Astrocyte (in vitro differentiated cells and primary cell): ENCODE measurements around the gene CALHM2. TPM values are rescaled to one million over a fixed set of nuclear protein-coding genes. Genes with fewer than 3 reads are reported as not detected.

Source experiments
- DNase-seq: peaks from one replicate; pipeline ENCODE4 v3.0.0-alpha.2; 2010; ENCODE audit warnings: low read depth
- FAIRE-seq: peaks from 2 replicates; lab custom pipeline; 2011; peaks lifted over from hg19 to GRCh38; lab: Jason Lieb, UNC
- H2AFZ ChIP-seq: 2 replicates; pipeline ENCODE4 v1.6.0; 2012; ENCODE audit warnings: low read depth, low read length, inconsistent platforms
- H3K27ac ChIP-seq: 2 replicates; pipeline ENCODE4 v1.5.1; 2011; ENCODE audit warnings: low read depth, low read length, inconsistent platforms
- H3K27me3 ChIP-seq: 2 replicates; pipeline ENCODE4 v1.6.0; 2011; ENCODE audit warnings: low read length, inconsistent platforms; ENCODE audit not compliant: insufficient read depth
- H3K36me3 ChIP-seq: 2 replicates; pipeline ENCODE4 v1.5.1; 2011; ENCODE audit warnings: low read length, inconsistent platforms; ENCODE audit not compliant: insufficient read depth
- H3K4me1 ChIP-seq: 2 replicates; pipeline ENCODE4 v1.5.1; 2011; ENCODE audit warnings: low read length, inconsistent platforms; ENCODE audit not compliant: insufficient read depth
- H3K4me2 ChIP-seq: 2 replicates; pipeline ENCODE4 v1.6.0; 2012; ENCODE audit warnings: low read length, inconsistent platforms
- H3K4me3 ChIP-seq: 2 replicates; pipeline ENCODE4 v1.5.1; 2011; ENCODE audit warnings: low read depth, mild to moderate bottlenecking, low read length, inconsistent platforms; ENCODE audit not compliant: insufficient read depth
- H3K79me2 ChIP-seq: 2 replicates; pipeline ENCODE4 v1.6.0; 2012; ENCODE audit warnings: mild to moderate bottlenecking, low read length, inconsistent platforms; ENCODE audit not compliant: insufficient read depth
- H3K9ac ChIP-seq: 2 replicates; pipeline ENCODE4 v1.6.0; 2012; ENCODE audit warnings: mild to moderate bottlenecking, low read length, inconsistent platforms
- H3K9me3 ChIP-seq: 2 replicates; pipeline ENCODE4 v1.5.1; 2012; ENCODE audit warnings: low read depth, mild to moderate bottlenecking, low read length, inconsistent platforms; ENCODE audit not compliant: insufficient read depth
- H4K20me1 ChIP-seq: 2 replicates; pipeline ENCODE4 v1.6.0; 2012; ENCODE audit warnings: low read length, inconsistent platforms; ENCODE audit not compliant: insufficient read depth
- H3K27ac Mint-ChIP-seq: one replicate; pipeline ENCODE4 v1.8.0; 2021; ENCODE audit warnings: mild to moderate bottlenecking, mixed read lengths; ENCODE audit not compliant: unreplicated experiment
- H3K27me3 Mint-ChIP-seq: one replicate; pipeline ENCODE4 v1.8.0; 2021; ENCODE audit warnings: low read depth, mixed read lengths; ENCODE audit not compliant: unreplicated experiment
- H3K36me3 Mint-ChIP-seq: one replicate; pipeline ENCODE4 v1.8.0; 2021; ENCODE audit warnings: low read depth, mixed read lengths; ENCODE audit not compliant: unreplicated experiment
- H3K4me1 Mint-ChIP-seq: one replicate; pipeline ENCODE4 v1.8.0; 2021; ENCODE audit warnings: low read depth, mixed read lengths; ENCODE audit not compliant: unreplicated experiment
- H3K4me3 Mint-ChIP-seq: one replicate; pipeline ENCODE4 v1.8.0; 2021; ENCODE audit warnings: mild to moderate bottlenecking, moderate library complexity, mixed read lengths; ENCODE audit not compliant: unreplicated experiment
- H3K9me3 Mint-ChIP-seq: one replicate; pipeline ENCODE4 v1.8.0; 2021; ENCODE audit warnings: mild to moderate bottlenecking, mixed read lengths; ENCODE audit not compliant: unreplicated experiment
- CTCF ChIP-seq: IDR thresholded peaks from 2 replicates; pipeline ENCODE4 v1.5.1; 2011; ENCODE audit warnings: low read depth, mild to moderate bottlenecking, inconsistent platforms, low read length, moderate library complexity; ENCODE audit not compliant: insufficient read depth
- EZH2 ChIP-seq: IDR thresholded peaks from 2 replicates; pipeline ENCODE4 v1.6.1; 2012; ENCODE audit warnings: mild to moderate bottlenecking, low read length, inconsistent platforms; ENCODE audit not compliant: insufficient read depth
- total RNA-seq: library from RNA; stranded (reverse); gene quantifications from 2 replicates; pipeline ENCODE4 v1.2.1, GENCODE V29; 2021

CALHM2 gene
- total RNA-seq, 1 donor from 2014 or later: 1.2 TPM

- no peak within 1 kb of the TSS for H3K4me2 ChIP-seq
- no peak within 1 kb of the TSS for H3K9ac ChIP-seq
- no peak within 1 kb of the TSS for H3K4me3 ChIP-seq
- peaks cover 2% of the 10 kb centered on the region for H3K9me3 Mint-ChIP-seq
- H3K36me3 Mint-ChIP-seq: peaks cover 3% of the 10 kb centered on the region
- H3K27me3 ChIP-seq: peaks cover 10% of the 10 kb centered on the region
- no peaks in the 10 kb centered on the region for H3K79me2 ChIP-seq
- TF ChIP-seq EZH2 (no peak), CTCF (no peak)
- H3K4me3 Mint-ChIP-seq: no peak within 1 kb of the TSS
- H3K27me3 Mint-ChIP-seq: peaks cover 10% of the 10 kb centered on the region
- H3K36me3 ChIP-seq: no peaks in the 10 kb centered on the region
- H3K4me1 Mint-ChIP-seq: peaks cover 10% of the 10 kb centered on the region
- no peaks in the 10 kb centered on the region for H4K20me1 ChIP-seq
- no peaks in the 10 kb centered on the region for H3K9me3 ChIP-seq
- no peak within 1 kb of the TSS for H2AFZ ChIP-seq
- no peak within 1 kb of the TSS for H3K27ac ChIP-seq
- DNase-seq: no peak
- no peaks in the 10 kb centered on the region for H3K4me1 ChIP-seq
- no peak for FAIRE-seq
- H3K27ac Mint-ChIP-seq: no peak within 1 kb of the TSS
Measured at GRCh38 chr10:103458720-103459119, 6.5 kb upstream of the CALHM2 start, which contains the start of gene CALHM1. Gene CALHM1, minus strand, starts transcription at chr10:103458900. Its CDS starts 149 bp downstream, at chr10:103458751.

GRCh38 chr10:103457896-103458583 is 5.9 kb upstream of the CALHM2 start:
- peaks cover 10% of the 10 kb centered on the region for H3K27me3 Mint-ChIP-seq
- H3K27ac Mint-ChIP-seq: no peak overlapping the region
- peaks cover 7% of the 10 kb centered on the region for H3K4me1 Mint-ChIP-seq
- TF ChIP-seq CTCF (no peak), EZH2 (no peak)
- peaks cover 2% of the 10 kb centered on the region for H3K9me3 Mint-ChIP-seq
- H3K4me2 ChIP-seq: no peak overlapping the region
- no peaks in the 10 kb centered on the region for H3K36me3 ChIP-seq
- no peaks in the 10 kb centered on the region for H4K20me1 ChIP-seq
- peaks cover 6% of the 10 kb centered on the region for H3K36me3 Mint-ChIP-seq
- H3K79me2 ChIP-seq: no peaks in the 10 kb centered on the region
- H3K27me3 ChIP-seq: peaks cover 7% of the 10 kb centered on the region
- no peak overlapping the region for H3K4me3 Mint-ChIP-seq
- no peaks in the 10 kb centered on the region for H3K9me3 ChIP-seq
- DNase-seq (no peak), FAIRE-seq (no peak)
- H3K4me3 ChIP-seq: no peak overlapping the region
- H3K9ac ChIP-seq: no peak overlapping the region
- no peak overlapping the region for H3K27ac ChIP-seq
- no peaks in the 10 kb centered on the region for H3K4me1 ChIP-seq
- no peak overlapping the region for H2AFZ ChIP-seq

GRCh38 chr10:103457176-103457712 is 5.1 kb upstream of the CALHM2 start:
- no peak overlapping the region for H3K27ac Mint-ChIP-seq
- no peaks in the 10 kb centered on the region for H4K20me1 ChIP-seq
- no peaks in the 10 kb centered on the region for H3K36me3 ChIP-seq
- peaks cover 7% of the 10 kb centered on the region for H3K27me3 Mint-ChIP-seq
- H3K79me2 ChIP-seq: no peaks in the 10 kb centered on the region
- H3K4me1 ChIP-seq: peaks cover 5% of the 10 kb centered on the region
- TF ChIP-seq CTCF (no peak), EZH2 (no peak)
- H2AFZ ChIP-seq: no peak overlapping the region
- H3K4me3 Mint-ChIP-seq: no peak overlapping the region
- H3K27me3 ChIP-seq: peaks cover 3% of the 10 kb centered on the region
- no peak overlapping the region for H3K4me2 ChIP-seq
- no peak overlapping the region for H3K9ac ChIP-seq
- peaks cover 6% of the 10 kb centered on the region for H3K36me3 Mint-ChIP-seq
- no peaks in the 10 kb centered on the region for H3K9me3 ChIP-seq
- no peak for DNase-seq
- H3K9me3 Mint-ChIP-seq: peaks cover 2% of the 10 kb centered on the region
- no peak for FAIRE-seq
- H3K4me3 ChIP-seq: no peak overlapping the region
- H3K27ac ChIP-seq: no peak overlapping the region
- peaks cover 7% of the 10 kb centered on the region for H3K4me1 Mint-ChIP-seq
